Esophagus squamous epithelium (tissue), 4 donors: ENCODE measurements around the gene CCDC33.

Experiments
- CTCF ChIP-seq, 6 experiments: fragments of 450-650 bp in 4 of 6; fragments of 200-600 bp in 2 of 6; sonication (generic) in 2 of 6; IDR thresholded peaks; one replicate each; pipeline ENCODE4 v1.5.1; 2016 to 2019; ENCODE audit warnings: antibody characterized with exemption in 6 of 6, mild to moderate bottlenecking in 4 of 6, moderate library complexity in 4 of 6
- POLR2A ChIP-seq, 4 donors: fragments of 450-650 bp; IDR thresholded peaks; one replicate each; pipeline ENCODE4 v1.6.1; 2017; ENCODE audit warnings: antibody characterized with exemption in 4 of 4, mild to moderate bottlenecking in 4 of 4, moderate library complexity in 3 of 4

GRCh38 chr15:74278207-74278606 lies 42.1 kb downstream of the CCDC33 start:
- TF ChIP-seq CTCF (IDR thresholded peaks at IDR 0.05): no peak
- no peak for TF ChIP-seq POLR2A (IDR thresholded peaks at IDR 0.05)
